HEK293T (cell line): ENCODE measurements around the gene CBL.

Experiments
- BHLHE40 ChIP-seq: fragments of 450-650 bp; IDR thresholded peaks from 2 replicates; pipeline ENCODE4 v1.6.1; 2016; ENCODE audit warnings: mild to moderate bottlenecking, moderate library complexity, borderline replicate concordance
- FOXM1 ChIP-seq: fragments of 450-650 bp; IDR thresholded peaks from 2 replicates; pipeline ENCODE4 v1.6.1; 2017; ENCODE audit warnings: mild to moderate bottlenecking, borderline replicate concordance
- NFRKB ChIP-seq: fragments of 450-650 bp; IDR thresholded peaks from 2 replicates; pipeline ENCODE4 v1.6.1; 2016; ENCODE audit warnings: mild to moderate bottlenecking, moderate library complexity
- PKNOX1 ChIP-seq: fragments of 450-650 bp; IDR thresholded peaks from 2 replicates; pipeline ENCODE4 v1.6.1; 2016
- SP1 ChIP-seq: fragments of 450-650 bp; IDR thresholded peaks from 2 replicates; pipeline ENCODE4 v1.6.1; 2017

GRCh38 chr11:119323532-119324033 lies 117.4 kb downstream of the CBL start:
- TF ChIP-seq SP1, result no peak
- no peak for TF ChIP-seq NFRKB
- TF ChIP-seq FOXM1, result peak; percentile 67; the same call in 1 of the 2 replicates
- TF ChIP-seq BHLHE40, result no peak
- no peak for TF ChIP-seq PKNOX1
